AG04449 (cell line): ENCODE measurements around the gene OXCT2.

Source experiments
- CTCF ChIA-PET: fragments of 350-600 bp; formaldehyde crosslinking; extraction: SDS; loops from one replicate; lab custom pipeline; 2021; ENCODE audit warnings: antibody characterized with exemption; lab: Yijun Ruan, JAX
- POLR2A ChIA-PET: fragments of 400-600, 350-600 bp; formaldehyde crosslinking; extraction: SDS; loops from one replicate; lab custom pipeline; 2020; ENCODE audit warnings: antibody characterized with exemption, inconsistent platforms; lab: Yijun Ruan, JAX
- DNase-seq: peaks from one replicate; pipeline ENCODE4 v3.0.0-alpha.2; 2010; ENCODE audit warnings: low read depth, low spot score
- H3K4me3 ChIP-seq: 2 replicates; pipeline ENCODE4 v1.5.1; 2011; ENCODE audit warnings: low read depth, mild to moderate bottlenecking, control low read depth, low read length
- CTCF ChIP-seq: IDR thresholded peaks from one replicate; pipeline ENCODE4 v1.5.1; 2011; ENCODE audit warnings: mild to moderate bottlenecking, moderate library complexity, low read length, control low read depth, inconsistent platforms; ENCODE audit not compliant: insufficient read depth; ENCODE audit errors: missing control alignments

Gene OXCT2

GRCh38 chr1:39760074-39761008 is 10.8 kb downstream of the OXCT2 start:
- no peak for TF ChIP-seq CTCF
- POLR2A ChIA-PET = no interaction called here
- no peak overlapping the region for H3K4me3 ChIP-seq
- DNase-seq = no peak
- CTCF ChIA-PET = no interaction called here

- ChIA-PET POLR2A (no interaction called here), CTCF (no interaction called here)
- no peak for TF ChIP-seq CTCF
- no peak overlapping the region for H3K4me3 ChIP-seq
- no peak for DNase-seq
Observed at GRCh38 chr1:39759436-39759726, 11.8 kb downstream of the OXCT2 start.

- TF ChIP-seq CTCF = no peak
- DNase-seq = no peak
- POLR2A ChIA-PET = no interaction called here
- H3K4me3 ChIP-seq = no peak overlapping the region
- CTCF ChIA-PET = no interaction called here
Observed at GRCh38 chr1:39758556-39759435, 12.4 kb downstream of the OXCT2 start.

- no peak for TF ChIP-seq CTCF
- ChIA-PET CTCF (no interaction called here), POLR2A (no interaction called here)
- H3K4me3 ChIP-seq = no peak overlapping the region
- DNase-seq = no peak
Observed at GRCh38 chr1:39757501-39757900, 13.6 kb downstream of the OXCT2 start.

- ChIA-PET CTCF (interaction anchor here (0.9 to 1.4 kb wide), 4 partner anchors 13 to 150 kb away, joined by 3 to 8 read pairs (median 4); no protein-coding TSS in a partner anchor), POLR2A (no interaction called here)
- TF ChIP-seq CTCF = no peak
- H3K4me3 ChIP-seq = no peak overlapping the region
- DNase-seq = no peak
Observed at GRCh38 chr1:39755965-39756659, 15.0 kb downstream of the OXCT2 start.
